Neural cell (in vitro differentiated cells): ENCODE data around the gene NUDT1.

Experiments
- CTCF ChIP-seq: fragments of 450-650 bp; IDR thresholded peaks from 2 replicates; pipeline ENCODE4 v1.5.1; 2014; ENCODE audit warnings: antibody characterized with exemption, mild to moderate bottlenecking, moderate library complexity; ENCODE audit not compliant: poor library complexity, severe bottlenecking
- EP300 ChIP-seq: fragments of 450-650 bp; conservative IDR thresholded peaks from 2 replicates; pipeline ENCODE4 v1.6.1; 2014; ENCODE audit warnings: antibody characterized with exemption, mild to moderate bottlenecking, moderate library complexity; ENCODE audit not compliant: poor library complexity, severe bottlenecking
- EZH2 ChIP-seq: fragments of 200-600, 300-800 bp; shearing (Covaris generic), sonication (generic); IDR thresholded peaks from 2 replicates; pipeline ENCODE4 v1.6.1; 2014; ENCODE audit warnings: antibody characterized with exemption, low read length, borderline replicate concordance, mild to moderate bottlenecking; ENCODE audit not compliant: insufficient read depth, poor library complexity, severe bottlenecking
- MXI1 ChIP-seq: fragments of 450-650 bp; conservative IDR thresholded peaks from 2 replicates; pipeline ENCODE4 v1.6.1; 2014; ENCODE audit warnings: antibody characterized with exemption, mild to moderate bottlenecking; ENCODE audit not compliant: poor library complexity, severe bottlenecking
- POLR2AphosphoS5 ChIP-seq: IDR thresholded peaks from 2 replicates; pipeline ENCODE4 v1.6.1; 2012
- RAD21 ChIP-seq: fragments of 450-650 bp; conservative IDR thresholded peaks from 2 replicates; pipeline ENCODE4 v1.6.1; 2014; ENCODE audit warnings: antibody characterized with exemption, mild to moderate bottlenecking, moderate library complexity
- REST ChIP-seq: IDR thresholded peaks from 2 replicates; pipeline ENCODE4 v1.6.1; 2012; ENCODE audit warnings: borderline replicate concordance
- SMC3 ChIP-seq: fragments of 450-650 bp; conservative IDR thresholded peaks from 2 replicates; pipeline ENCODE4 v1.6.1; 2014; ENCODE audit warnings: antibody characterized with exemption, mild to moderate bottlenecking, moderate library complexity; ENCODE audit not compliant: poor library complexity
- TAF1 ChIP-seq: IDR thresholded peaks from 2 replicates; pipeline ENCODE4 v1.6.1; 2012; ENCODE audit warnings: low read depth

GRCh38 chr7:2220030-2220429 is 22.0 kb upstream of the NUDT1 start:
- TF ChIP-seq CTCF (no peak), POLR2AphosphoS5 (no peak), EZH2 (no peak), EP300 (no peak), TAF1 (no peak), REST (no peak), RAD21 (no peak), SMC3 (no peak), MXI1 (no peak)
